Adrenal gland (tissue), 5 donors: ENCODE measurements around the gene CDHR5.

ENCODE experiments used
- CTCF ChIP-seq, 6 experiments: fragments of 450-650 bp in 4 of 6; fragments of 200-600 bp in 2 of 6; sonication (generic) in 1 of 6; IDR thresholded peaks; 1 replicate in 5 of 6; 2 replicates in 1 of 6; pipeline versions ENCODE4 v1.5.1 to v1.8.0; 2016 to 2021; ENCODE audit warnings: antibody characterized with exemption in 6 of 6, mild to moderate bottlenecking in 2 of 6, moderate library complexity in 1 of 6
- POLR2A ChIP-seq, 2 donors: fragments of 450-650 bp; IDR thresholded peaks; one replicate each; pipeline ENCODE4 v1.6.1; 2017; ENCODE audit warnings: antibody characterized with exemption in 2 of 2, mild to moderate bottlenecking in 2 of 2, moderate library complexity in 1 of 2
- donor health status: DM: no; HTN: no; CAD: no.

DNA sequence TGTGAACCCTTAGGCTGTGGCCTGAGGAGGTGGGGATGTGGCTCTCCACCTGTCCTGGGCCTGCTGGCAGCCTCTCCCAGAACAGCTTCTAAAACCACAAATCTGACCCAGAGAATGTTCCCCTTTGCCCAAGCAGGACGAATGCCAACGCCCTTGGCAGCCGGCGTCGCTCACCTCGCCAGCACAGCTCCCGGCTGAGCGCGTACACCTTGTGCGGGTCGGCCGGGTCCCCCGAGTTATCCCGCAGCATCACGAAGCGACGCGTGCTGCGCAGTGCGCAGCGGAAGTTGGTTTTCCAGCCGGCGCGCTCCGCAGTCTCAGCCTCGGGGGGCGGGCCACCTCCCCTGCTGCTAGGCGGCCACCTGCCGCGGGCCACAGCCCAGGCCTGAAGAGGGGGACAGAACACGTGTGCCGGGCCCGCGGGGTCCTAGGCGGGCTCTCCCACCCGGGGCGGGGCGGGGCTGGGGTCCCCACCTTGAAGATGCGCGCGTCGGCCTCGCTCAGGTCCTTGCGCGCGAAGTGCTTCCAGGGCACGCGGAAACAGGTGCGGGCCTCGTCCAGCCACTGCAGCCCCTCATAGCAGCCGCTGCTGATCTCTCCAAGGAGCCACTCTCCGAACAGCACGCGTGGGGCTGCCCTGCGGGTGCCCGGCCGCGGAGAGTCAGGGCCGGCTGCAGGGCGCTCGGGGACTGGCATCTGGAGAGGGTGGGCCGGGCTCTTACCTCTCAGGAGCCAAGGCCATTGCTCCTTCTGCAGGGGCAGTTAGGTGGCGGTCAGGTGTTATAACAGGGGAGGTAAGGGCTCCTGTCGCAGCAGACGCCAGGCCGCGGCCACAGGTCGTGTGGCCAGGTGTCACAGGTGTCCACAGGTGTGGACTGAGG lies 9.9 kb downstream of the CDHR5 start:
- TF ChIP-seq CTCF (IDR thresholded peaks at IDR 0.05) (no peak), POLR2A (IDR thresholded peaks at IDR 0.05) (no peak)
